Uterus (tissue), 2 donors: ENCODE results near the gene TNPO2.

Experiments
- POLR2A ChIP-seq, 2 donors: fragments of 450-650 bp; IDR thresholded peaks; one replicate each; pipeline ENCODE4 v1.6.1; 2016; ENCODE audit warnings: antibody characterized with exemption in 2 of 2, mild to moderate bottlenecking in 1 of 2, moderate library complexity in 1 of 2
- TF ChIP-seq, protein P1 (sequence below), 4 experiments: fragments of 200-600 bp in 2 of 4; fragments of 450-650 bp in 2 of 4; sonication (generic) in 2 of 4; IDR thresholded peaks; one replicate each; pipeline ENCODE4 v1.5.1; 2016 to 2019; ENCODE audit warnings: antibody characterized with exemption in 4 of 4, mild to moderate bottlenecking in 2 of 4, moderate library complexity in 1 of 4

DNA sequence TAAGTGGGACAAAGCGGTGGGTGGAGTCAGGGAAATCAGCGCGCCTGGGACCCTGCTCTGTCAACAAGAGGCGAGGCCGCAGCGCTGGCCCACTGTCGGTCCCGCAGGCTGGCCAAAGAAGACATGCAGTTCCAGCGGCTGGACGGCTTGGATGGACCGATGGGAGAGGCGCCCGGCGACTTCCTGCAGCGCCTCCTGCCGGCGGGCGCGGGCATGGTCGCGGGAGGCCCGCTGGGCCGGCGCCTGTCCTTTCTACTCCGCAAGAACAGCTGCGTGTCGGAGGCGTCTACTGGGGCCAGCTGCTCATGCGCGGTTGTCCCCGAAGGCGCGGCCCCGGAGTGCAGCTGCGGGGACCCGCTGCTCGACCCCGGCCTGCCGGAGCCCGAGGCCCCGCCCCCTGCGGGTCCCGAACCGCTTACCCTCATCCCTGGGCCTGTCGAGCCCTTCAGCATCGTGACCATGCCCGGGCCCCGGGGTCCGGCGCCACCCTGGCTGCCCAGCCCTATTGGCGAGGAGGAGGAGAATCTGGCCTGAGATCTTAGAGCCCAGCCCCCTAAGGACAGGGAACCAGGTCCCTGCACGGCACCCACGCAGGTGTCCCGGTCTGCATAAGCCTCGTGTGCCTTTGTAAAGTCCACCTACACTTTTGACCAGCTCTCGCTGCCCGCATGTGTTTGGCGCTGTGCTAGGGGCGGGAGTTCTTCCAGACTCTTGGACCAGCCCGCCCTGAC lies 34.0 kb upstream of the TNPO2 start:
- TF ChIP-seq, protein P1, sequence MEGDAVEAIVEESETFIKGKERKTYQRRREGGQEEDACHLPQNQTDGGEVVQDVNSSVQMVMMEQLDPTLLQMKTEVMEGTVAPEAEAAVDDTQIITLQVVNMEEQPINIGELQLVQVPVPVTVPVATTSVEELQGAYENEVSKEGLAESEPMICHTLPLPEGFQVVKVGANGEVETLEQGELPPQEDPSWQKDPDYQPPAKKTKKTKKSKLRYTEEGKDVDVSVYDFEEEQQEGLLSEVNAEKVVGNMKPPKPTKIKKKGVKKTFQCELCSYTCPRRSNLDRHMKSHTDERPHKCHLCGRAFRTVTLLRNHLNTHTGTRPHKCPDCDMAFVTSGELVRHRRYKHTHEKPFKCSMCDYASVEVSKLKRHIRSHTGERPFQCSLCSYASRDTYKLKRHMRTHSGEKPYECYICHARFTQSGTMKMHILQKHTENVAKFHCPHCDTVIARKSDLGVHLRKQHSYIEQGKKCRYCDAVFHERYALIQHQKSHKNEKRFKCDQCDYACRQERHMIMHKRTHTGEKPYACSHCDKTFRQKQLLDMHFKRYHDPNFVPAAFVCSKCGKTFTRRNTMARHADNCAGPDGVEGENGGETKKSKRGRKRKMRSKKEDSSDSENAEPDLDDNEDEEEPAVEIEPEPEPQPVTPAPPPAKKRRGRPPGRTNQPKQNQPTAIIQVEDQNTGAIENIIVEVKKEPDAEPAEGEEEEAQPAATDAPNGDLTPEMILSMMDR (IDR thresholded peaks at IDR 0.05) = peak; percentile 55 to 83 (median 80)
- TF ChIP-seq POLR2A (IDR thresholded peaks at IDR 0.05) = no peak
